Osteoblast (primary cell): ENCODE data around the gene ANXA11. TPM values are rescaled to one million over a fixed set of nuclear protein-coding genes. Genes with fewer than 3 reads are reported as not detected.

Source experiments
- DNase-seq: peaks from one replicate; pipeline ENCODE4 v3.0.0; 2011; ENCODE audit warnings: low spot score, mixed read lengths; ENCODE audit not compliant: insufficient read length; ENCODE audit errors: missing footprints
- H2AFZ ChIP-seq: 2 replicates; pipeline ENCODE4 v1.6.0; 2011; ENCODE audit warnings: mild to moderate bottlenecking, low read length
- H3K27ac ChIP-seq: 2 replicates; pipeline ENCODE4 v1.5.1; 2011; ENCODE audit warnings: mild to moderate bottlenecking, low read depth, low read length, moderate library complexity
- H3K27me3 ChIP-seq: 2 replicates; pipeline ENCODE4 v1.6.0; 2012; ENCODE audit warnings: mild to moderate bottlenecking, control low read depth, inconsistent platforms, low read length, moderate library complexity; ENCODE audit not compliant: insufficient read depth
- H3K36me3 ChIP-seq: 2 replicates; pipeline ENCODE4 v1.5.1; 2011; ENCODE audit warnings: mild to moderate bottlenecking, low read length, control low read depth, moderate library complexity; ENCODE audit not compliant: insufficient read depth
- H3K4me1 ChIP-seq: 2 replicates; pipeline ENCODE4 v1.5.1; 2011; ENCODE audit warnings: mild to moderate bottlenecking, low read length, control low read depth, moderate library complexity; ENCODE audit not compliant: insufficient read depth
- H3K4me2 ChIP-seq: 2 replicates; pipeline ENCODE4 v1.6.0; 2011; ENCODE audit warnings: mild to moderate bottlenecking, low read length; ENCODE audit not compliant: insufficient read depth
- H3K4me3 ChIP-seq: fragments of 200-600 bp; sonication (generic); 3 replicates; pipeline ENCODE4 v1.5.1; 2012; ENCODE audit warnings: mild to moderate bottlenecking, low read length, inconsistent platforms; ENCODE audit not compliant: insufficient read depth
- H3K79me2 ChIP-seq: 2 replicates; pipeline ENCODE4 v1.6.0; 2012; ENCODE audit warnings: mild to moderate bottlenecking, low read length, control low read depth, inconsistent platforms; ENCODE audit not compliant: insufficient read depth
- H3K9me3 ChIP-seq: 2 replicates; pipeline ENCODE4 v1.5.1; 2011; ENCODE audit warnings: low read depth, low read length, control low read depth
- H4K20me1 ChIP-seq: 2 replicates; pipeline ENCODE4 v1.6.0; 2012; ENCODE audit warnings: mild to moderate bottlenecking, low read length, control low read depth; ENCODE audit not compliant: insufficient read depth
- total RNA-seq: library from RNA; depleted of rRNA; stranded (reverse); fragments of >200 nt; gene quantifications from 2 replicates; pipeline ENCODE4 v1.2.3, GENCODE V29; 2012
- TF ChIP-seq, protein P1 (sequence below): IDR thresholded peaks from 2 replicates; pipeline ENCODE4 v1.5.1; 2011; ENCODE audit warnings: mild to moderate bottlenecking, low read depth, low read length, moderate library complexity; ENCODE audit errors: extremely low read depth

ANXA11 gene
- total RNA-seq, 1 donor = 112 TPM

- H3K27me3 ChIP-seq = no peaks in the 10 kb centered on the region
- no peaks in the 10 kb centered on the region for H3K79me2 ChIP-seq
- peaks cover 28% of the 10 kb centered on the region for H3K4me1 ChIP-seq
- H2AFZ ChIP-seq = no peak overlapping the region
- H3K36me3 ChIP-seq = no peaks in the 10 kb centered on the region
- no peak for DNase-seq
- no peak overlapping the region for H3K27ac ChIP-seq
- no peaks in the 10 kb centered on the region for H3K9me3 ChIP-seq
- TF ChIP-seq, protein P1, sequence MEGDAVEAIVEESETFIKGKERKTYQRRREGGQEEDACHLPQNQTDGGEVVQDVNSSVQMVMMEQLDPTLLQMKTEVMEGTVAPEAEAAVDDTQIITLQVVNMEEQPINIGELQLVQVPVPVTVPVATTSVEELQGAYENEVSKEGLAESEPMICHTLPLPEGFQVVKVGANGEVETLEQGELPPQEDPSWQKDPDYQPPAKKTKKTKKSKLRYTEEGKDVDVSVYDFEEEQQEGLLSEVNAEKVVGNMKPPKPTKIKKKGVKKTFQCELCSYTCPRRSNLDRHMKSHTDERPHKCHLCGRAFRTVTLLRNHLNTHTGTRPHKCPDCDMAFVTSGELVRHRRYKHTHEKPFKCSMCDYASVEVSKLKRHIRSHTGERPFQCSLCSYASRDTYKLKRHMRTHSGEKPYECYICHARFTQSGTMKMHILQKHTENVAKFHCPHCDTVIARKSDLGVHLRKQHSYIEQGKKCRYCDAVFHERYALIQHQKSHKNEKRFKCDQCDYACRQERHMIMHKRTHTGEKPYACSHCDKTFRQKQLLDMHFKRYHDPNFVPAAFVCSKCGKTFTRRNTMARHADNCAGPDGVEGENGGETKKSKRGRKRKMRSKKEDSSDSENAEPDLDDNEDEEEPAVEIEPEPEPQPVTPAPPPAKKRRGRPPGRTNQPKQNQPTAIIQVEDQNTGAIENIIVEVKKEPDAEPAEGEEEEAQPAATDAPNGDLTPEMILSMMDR = no peak
- no peaks in the 10 kb centered on the region for H4K20me1 ChIP-seq
- H3K4me3 ChIP-seq = no peak overlapping the region
- no peak overlapping the region for H3K4me2 ChIP-seq
Measured at GRCh38 chr10:80131499-80131901, 73.8 kb downstream of the ANXA11 start.

GRCh38 chr10:80126876-80127275 is 78.5 kb downstream of the ANXA11 start:
- Histone ChIP-seq H3K9me3 (no peaks in the 10 kb centered on the region), H3K4me1 (peaks cover 23% of the 10 kb centered on the region), H2AFZ (peak overlapping the region; percentile 78), H3K4me2 (no peak overlapping the region), H3K27me3 (no peaks in the 10 kb centered on the region), H3K27ac (no peak overlapping the region), H3K79me2 (no peaks in the 10 kb centered on the region), H3K36me3 (no peaks in the 10 kb centered on the region), H4K20me1 (no peaks in the 10 kb centered on the region), H3K4me3 (no peak overlapping the region)
- TF ChIP-seq, protein P1 = no peak
- DNase-seq = peak; percentile 47

DNA sequence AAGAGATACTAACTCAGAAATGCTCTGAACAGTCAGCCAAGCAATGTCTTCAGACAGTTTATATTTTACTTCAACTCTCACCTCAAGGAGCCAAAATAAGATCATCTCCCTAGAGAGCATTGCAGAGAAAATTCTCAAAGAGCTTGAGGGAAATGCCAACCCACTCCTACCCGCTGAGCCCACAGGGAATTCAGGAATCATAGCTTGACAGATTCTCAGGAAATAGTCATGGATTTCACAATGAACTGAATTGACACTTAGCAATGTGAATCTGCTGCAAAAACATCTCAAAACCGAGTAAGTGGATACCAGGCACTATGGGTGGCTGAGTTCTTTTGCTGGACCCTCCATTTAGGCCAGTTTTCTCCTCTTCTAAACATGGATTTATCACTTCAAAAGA is 82.6 kb downstream of the ANXA11 start:
- Histone ChIP-seq H3K36me3 (no peaks in the 10 kb centered on the region), H3K79me2 (no peaks in the 10 kb centered on the region), H3K4me1 (peaks cover 21% of the 10 kb centered on the region), H3K4me3 (no peak overlapping the region), H3K27ac (peak overlapping the region; percentile 77), H3K9me3 (no peaks in the 10 kb centered on the region), H3K27me3 (no peaks in the 10 kb centered on the region), H4K20me1 (no peaks in the 10 kb centered on the region), H2AFZ (no peak overlapping the region), H3K4me2 (peak overlapping the region; percentile 71)
- peak; percentile 77 for DNase-seq
- TF ChIP-seq, protein P1 = no peak

DNA sequence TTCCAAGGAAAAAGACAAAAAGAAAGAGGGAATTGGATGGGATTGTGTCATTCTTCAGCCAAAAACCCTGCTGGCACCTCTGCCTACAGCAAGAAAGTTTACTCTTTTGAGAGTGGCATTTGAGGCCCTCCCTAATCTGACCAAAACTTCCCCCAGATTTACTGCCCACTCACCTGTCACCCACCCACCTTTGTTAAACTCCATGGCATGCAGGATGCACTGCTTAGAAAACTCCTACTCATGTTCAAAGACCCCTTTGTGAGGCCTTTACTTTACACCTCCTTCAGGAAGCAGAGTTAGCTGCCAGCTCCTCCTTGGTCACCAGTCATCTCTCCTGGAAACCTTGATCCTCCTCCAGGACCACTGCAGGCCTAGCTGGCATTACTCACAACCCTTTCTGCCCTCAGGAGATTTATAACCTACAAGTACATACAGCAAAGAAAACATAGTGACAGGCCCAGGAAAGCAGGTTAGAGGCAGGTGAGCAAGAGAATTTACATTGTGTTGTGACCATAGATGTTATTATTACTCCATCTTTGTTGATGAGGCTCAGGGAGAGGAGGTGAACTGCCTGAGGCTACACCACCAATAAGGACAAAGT is 83.1 kb downstream of the ANXA11 start:
- H3K4me1 ChIP-seq = peaks cover 21% of the 10 kb centered on the region
- peak; percentile 76 for DNase-seq
- H3K36me3 ChIP-seq = no peaks in the 10 kb centered on the region
- H3K27ac ChIP-seq = peak overlapping the region; percentile 77
- H3K4me3 ChIP-seq = peak overlapping the region; percentile 34
- peak overlapping the region; percentile 71 for H3K4me2 ChIP-seq
- TF ChIP-seq, protein P1 = no peak
- peak overlapping the region; percentile 14 for H2AFZ ChIP-seq
- no peaks in the 10 kb centered on the region for H3K9me3 ChIP-seq
- no peaks in the 10 kb centered on the region for H3K27me3 ChIP-seq
- no peaks in the 10 kb centered on the region for H4K20me1 ChIP-seq
- no peaks in the 10 kb centered on the region for H3K79me2 ChIP-seq
